SK-N-MC (cell line): ENCODE results near the gene ADGRF5.

Experiments used
- EZH2 ChIP-seq: fragments of 200-600 bp; sonication (generic); IDR thresholded peaks from one replicate; pipeline ENCODE4 v1.6.1; 2017; ENCODE audit warnings: antibody characterized with exemption
- FOXP2 ChIP-seq: optimal IDR thresholded peaks from 2 replicates; pipeline ENCODE3; 2011; ENCODE audit warnings: mild to moderate bottlenecking, moderate library complexity; ENCODE audit not compliant: insufficient read depth; ENCODE audit errors: extremely low read length, control extremely low read depth
- POLR2AphosphoS5 ChIP-seq: IDR thresholded peaks from 2 replicates; pipeline ENCODE4 v1.6.1; 2012; ENCODE audit warnings: mild to moderate bottlenecking, low read depth, low read length, borderline replicate concordance

GRCh38 chr6:46862381-46862780 is 59.4 kb downstream of the ADGRF5 start:
- TF ChIP-seq EZH2: no peak
- no peak for TF ChIP-seq POLR2AphosphoS5
- no peak for TF ChIP-seq FOXP2
